ENCODE data around the gene PPP1R3D.
"Not testable (repeated sequence)": the region's sequence is repeated elsewhere in the genome, so short reads cannot be mapped to it uniquely, and the experiment has no call there.

The PPP1R3D gene

GRCh38 chr20:59940129-59940955 lies at the start of gene PPP1R3D, which contains the start of gene FAM217B:
Gene PPP1R3D (minus strand): TSS chr20:59940305. CDS start chr20:59939931, 374 bp downstream.
Gene FAM217B (plus strand): TSS chr20:59940389. CDS start chr20:59943944, 3,555 bp downstream.
- peak; percentile 53 for DNase-seq

GRCh38 chr20:59988141-59988540 lies 48.0 kb upstream of the PPP1R3D start:
- no peak for DNase-seq

- no peak for DNase-seq
Observed at GRCh38 chr20:59987135-59987534, 47.0 kb upstream of the PPP1R3D start.

- no peak for DNase-seq
Observed at GRCh38 chr20:59985864-59986263, 45.8 kb upstream of the PPP1R3D start.

- DNase-seq = no peak
Observed at GRCh38 chr20:59985164-59985563, 45.1 kb upstream of the PPP1R3D start.

GRCh38 chr20:59984541-59984940 lies 44.4 kb upstream of the PPP1R3D start:
- no peak for DNase-seq

GRCh38 chr20:59983076-59983475 lies 43.0 kb upstream of the PPP1R3D start:
- no peak for DNase-seq

GRCh38 chr20:59977086-59977485 lies 37.0 kb upstream of the PPP1R3D start:
- DNase-seq = no peak

- DNase-seq = no peak
Observed at GRCh38 chr20:59976156-59976782, 36.2 kb upstream of the PPP1R3D start.

GRCh38 chr20:59972037-59972801 lies 32.1 kb upstream of the PPP1R3D start:
- no peak for DNase-seq

GRCh38 chr20:59971428-59971827 lies 31.3 kb upstream of the PPP1R3D start:
- no peak for DNase-seq

- no peak for DNase-seq
Observed at GRCh38 chr20:59966428-59966827, 26.3 kb upstream of the PPP1R3D start.

- DNase-seq = no peak
Observed at GRCh38 chr20:59962155-59962554, 22.1 kb upstream of the PPP1R3D start.

GRCh38 chr20:59961423-59961822 lies 21.3 kb upstream of the PPP1R3D start:
- no peak for DNase-seq

- no peak for DNase-seq
Observed at GRCh38 chr20:59958626-59959025, 18.5 kb upstream of the PPP1R3D start.

- DNase-seq = no peak
Observed at GRCh38 chr20:59958123-59958522, 18.0 kb upstream of the PPP1R3D start, which contains the start of gene CDH26. Gene CDH26 (plus strand): TSS chr20:59958423. CDS start chr20:59958727, 304 bp downstream.

GRCh38 chr20:59957568-59957967 lies 17.5 kb upstream of the PPP1R3D start:
- not testable (repeated sequence) for DNase-seq

- DNase-seq = no peak
Observed at GRCh38 chr20:59955131-59955796, 15.2 kb upstream of the PPP1R3D start.

GRCh38 chr20:59954718-59955117 lies 14.6 kb upstream of the PPP1R3D start:
- DNase-seq = no peak

GRCh38 chr20:59949911-59950310 lies 9.8 kb upstream of the PPP1R3D start:
- DNase-seq = no peak

- DNase-seq = no peak
Observed at GRCh38 chr20:59948828-59949720, 9.0 kb upstream of the PPP1R3D start.

- DNase-seq = no peak
Observed at GRCh38 chr20:59948212-59948611, 8.1 kb upstream of the PPP1R3D start.
